Loucy (cell line): Measurements from ENCODE around the gene LIME1.

Experiments used
- EZH2phosphoT487 ChIP-seq: fragments of 200-600 bp; IDR thresholded peaks from 2 replicates; pipeline ENCODE4 v1.6.1; 2018; ENCODE audit warnings: antibody characterized with exemption, mild to moderate bottlenecking, moderate library complexity, borderline replicate concordance
- TF ChIP-seq, protein P1 (sequence below): fragments of 200-600 bp; sonication (generic); conservative IDR thresholded peaks from 2 replicates; pipeline ENCODE4 v1.5.1; 2014; ENCODE audit warnings: mild to moderate bottlenecking, antibody characterized with exemption, low read length

DNA sequence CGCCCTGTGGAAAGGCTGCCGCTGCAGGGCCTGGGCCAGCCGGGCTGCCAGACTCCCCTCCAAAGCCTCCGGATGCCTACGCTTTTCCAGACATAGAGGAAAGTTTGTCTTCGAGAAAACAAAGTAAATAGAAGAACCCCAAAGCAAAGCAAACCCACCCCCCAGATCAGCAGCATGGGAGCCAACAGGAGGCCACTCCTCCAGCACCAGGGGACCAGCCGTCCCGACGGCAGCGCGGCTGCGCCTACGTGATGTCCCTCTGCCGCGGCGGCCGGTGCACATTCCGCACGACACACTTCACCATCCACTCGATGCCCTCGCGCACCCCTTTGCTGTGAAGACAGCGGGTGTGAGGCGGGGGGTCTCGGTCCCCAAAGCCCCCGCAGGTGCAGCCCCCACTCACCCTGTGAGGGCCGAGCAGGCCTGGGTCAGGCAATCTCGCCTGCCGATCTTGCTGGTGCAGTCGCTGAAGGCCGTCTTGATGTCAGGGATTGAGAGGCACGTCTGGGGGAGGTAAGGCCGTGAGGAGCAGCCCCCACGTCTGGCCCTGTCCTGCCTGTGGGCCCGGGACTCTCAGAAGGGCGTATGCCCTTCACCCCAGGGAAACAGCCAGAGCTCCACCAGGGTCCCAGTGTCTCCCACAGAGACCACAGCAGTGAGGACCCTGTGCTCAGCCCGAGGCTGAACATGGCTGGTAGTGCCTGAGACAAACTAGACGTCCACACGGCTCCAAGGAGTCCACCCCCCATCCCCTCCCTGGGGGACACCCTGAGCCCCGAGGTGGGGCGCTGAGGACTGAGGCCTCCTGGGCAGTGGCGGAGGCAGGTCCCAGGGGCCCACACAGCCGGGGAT is 36.0 kb upstream of the LIME1 start:
- TF ChIP-seq, protein P1, sequence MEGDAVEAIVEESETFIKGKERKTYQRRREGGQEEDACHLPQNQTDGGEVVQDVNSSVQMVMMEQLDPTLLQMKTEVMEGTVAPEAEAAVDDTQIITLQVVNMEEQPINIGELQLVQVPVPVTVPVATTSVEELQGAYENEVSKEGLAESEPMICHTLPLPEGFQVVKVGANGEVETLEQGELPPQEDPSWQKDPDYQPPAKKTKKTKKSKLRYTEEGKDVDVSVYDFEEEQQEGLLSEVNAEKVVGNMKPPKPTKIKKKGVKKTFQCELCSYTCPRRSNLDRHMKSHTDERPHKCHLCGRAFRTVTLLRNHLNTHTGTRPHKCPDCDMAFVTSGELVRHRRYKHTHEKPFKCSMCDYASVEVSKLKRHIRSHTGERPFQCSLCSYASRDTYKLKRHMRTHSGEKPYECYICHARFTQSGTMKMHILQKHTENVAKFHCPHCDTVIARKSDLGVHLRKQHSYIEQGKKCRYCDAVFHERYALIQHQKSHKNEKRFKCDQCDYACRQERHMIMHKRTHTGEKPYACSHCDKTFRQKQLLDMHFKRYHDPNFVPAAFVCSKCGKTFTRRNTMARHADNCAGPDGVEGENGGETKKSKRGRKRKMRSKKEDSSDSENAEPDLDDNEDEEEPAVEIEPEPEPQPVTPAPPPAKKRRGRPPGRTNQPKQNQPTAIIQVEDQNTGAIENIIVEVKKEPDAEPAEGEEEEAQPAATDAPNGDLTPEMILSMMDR: no peak
- TF ChIP-seq EZH2phosphoT487: no peak
